NCI-H1105 (cell line): ENCODE results near the gene WDR38.

ENCODE experiments used
- DNase-seq: peaks from one replicate; lab custom pipeline; 2025; lab: John Stamatoyannopoulos, UW

Gene WDR38

DNA sequence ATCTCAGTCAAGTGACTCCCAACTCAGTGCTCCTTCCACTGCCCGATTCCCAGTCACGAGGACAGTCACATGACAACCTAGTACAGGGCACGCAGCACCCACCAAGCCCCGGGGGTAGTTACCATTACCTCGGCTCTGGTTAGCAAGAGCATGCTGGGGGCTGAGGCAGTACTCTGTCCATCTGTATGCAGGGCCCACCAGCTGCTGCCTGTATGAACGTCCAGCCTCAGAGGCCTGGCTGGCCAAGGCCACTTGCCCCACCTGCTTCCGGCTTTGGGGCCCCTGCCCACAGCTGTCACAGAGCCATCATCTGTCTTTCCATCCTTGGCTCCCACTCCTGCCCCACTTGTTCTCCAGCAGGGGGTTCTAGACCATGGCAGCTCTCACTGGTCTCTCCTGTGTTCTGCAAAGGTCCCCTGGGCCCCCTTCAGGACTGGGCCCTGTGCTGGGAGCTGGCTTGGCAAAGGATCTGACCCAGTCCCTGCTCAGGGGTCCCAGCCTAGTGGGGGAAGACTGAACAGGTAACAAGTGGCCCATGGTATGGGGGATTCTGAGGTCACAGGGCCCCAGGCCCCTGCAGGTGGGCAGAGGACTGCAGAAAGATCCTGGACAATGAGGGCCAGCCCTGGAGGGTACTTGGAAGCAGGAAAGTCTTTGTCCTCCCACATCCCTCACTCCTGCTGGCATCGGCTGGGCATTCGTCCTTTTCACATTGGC is 5.2 kb downstream of the WDR38 start:
- DNase-seq: no peak

DNA sequence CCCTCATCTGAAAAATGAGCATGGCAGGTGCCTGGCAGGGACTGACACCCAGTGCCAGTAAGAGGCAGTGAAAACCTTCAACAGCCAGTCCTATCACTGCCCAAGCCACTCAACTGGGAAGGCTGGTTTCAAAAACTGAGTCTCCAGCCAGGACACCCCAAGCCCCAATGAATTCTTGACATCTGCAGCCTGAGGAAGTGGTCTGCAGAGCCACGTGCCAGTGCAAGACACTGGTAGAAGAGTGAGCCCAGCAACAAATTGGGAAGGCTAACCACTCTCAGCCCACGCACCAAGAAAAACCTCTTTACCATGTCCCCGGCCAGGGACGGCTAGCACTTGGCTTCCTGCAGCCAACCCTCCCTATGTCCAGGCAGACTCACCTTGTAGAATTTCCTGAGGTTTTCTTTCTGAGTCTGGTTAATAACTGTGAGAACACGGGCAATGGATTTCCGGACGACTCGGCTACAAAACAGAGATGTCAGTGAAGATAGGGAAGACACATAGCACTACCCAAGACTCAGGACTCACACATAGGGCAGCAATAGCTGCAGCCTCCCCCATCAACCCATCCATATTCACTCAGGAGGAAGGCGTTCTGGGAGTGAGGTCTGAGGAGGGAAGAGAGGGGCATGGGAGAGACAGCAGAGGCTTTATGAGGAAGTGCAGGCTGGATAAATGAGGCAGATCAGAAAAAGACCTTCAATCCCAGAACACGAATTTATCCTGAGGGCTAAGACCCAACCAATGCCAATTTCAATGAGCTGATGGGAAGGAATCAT is 6.7 kb downstream of the WDR38 start:
- no peak for DNase-seq

DNA sequence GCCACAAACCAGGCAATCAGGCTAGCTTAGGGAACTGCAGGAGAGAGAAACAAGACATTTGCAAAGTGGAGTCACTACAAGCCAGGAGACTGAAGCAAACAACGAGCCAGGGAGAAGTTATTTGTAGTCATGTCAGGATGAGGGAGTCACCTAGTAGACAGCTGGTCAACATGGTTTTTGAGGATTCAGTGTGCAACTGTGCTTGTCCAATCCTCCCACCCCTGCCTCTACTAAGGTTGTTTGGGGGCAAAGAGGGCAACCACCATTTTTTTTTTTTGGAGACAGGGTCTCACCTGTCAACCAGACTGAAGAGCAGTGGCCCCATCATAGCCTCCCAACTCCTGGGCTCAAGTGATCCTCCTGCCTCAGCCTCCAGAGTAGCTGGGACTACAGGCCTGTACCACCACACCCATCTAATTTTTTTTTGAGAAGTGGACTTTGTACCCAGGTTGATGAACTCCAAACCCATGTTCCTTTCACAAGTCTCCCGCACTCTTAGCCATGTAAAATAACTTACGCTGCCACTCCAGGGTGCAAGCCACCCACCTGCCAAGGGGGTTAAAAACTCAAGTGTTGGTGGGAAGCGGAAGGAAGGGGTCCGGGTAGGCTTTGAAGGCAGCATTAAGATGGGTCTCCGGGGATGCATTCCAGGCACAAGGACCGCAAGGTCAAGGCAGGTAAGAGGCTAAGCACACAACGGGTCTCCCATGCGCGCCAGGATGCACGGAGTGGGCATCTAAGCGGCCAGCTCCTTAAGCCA is 7.5 kb downstream of the WDR38 start:
- DNase-seq: no peak

DNA sequence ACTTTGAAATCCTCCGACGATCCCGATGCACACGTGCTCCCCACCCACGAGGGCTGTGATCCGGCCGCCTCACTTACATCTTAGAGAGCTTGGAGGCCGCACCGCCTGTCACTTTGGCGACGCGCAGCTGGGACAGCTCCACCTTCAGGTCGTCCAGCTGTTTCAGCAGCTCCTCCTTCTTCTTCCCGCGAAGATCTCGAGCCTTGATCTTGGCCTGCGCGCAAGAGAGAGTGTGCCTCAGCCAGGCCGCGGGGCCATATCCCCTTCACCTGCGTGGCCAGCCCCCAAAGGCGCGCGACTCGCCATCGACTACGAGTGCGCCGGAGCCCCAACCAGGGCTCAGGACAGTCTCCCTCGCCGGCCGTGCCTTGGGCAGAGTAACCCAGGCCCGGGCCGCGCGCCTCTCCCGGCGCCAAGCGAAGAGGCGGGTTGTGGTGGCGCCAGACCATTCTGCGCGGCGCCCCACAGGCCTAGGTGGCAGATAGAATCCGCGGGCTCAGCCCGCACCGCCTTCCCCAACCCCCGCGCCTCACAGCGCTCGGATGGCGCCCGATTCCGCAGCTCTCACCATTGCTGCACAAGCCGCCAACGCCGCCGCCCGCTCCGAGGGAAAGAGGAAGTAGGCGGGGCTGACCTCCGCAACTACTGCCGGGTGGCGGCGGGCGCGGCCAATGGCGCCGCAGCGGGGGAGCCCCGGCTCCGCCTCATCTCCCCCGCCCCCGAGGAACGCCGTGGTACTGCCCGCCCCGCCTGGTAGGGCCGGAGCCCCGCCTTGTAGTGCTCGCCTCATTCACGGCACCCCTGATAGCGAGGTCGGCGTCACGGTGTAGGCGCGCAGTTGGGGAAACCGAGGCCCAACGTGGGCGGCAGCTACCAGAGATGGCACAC is 8.3 kb downstream of the WDR38 start, which contains the start of the genes ARPC5L and RPL35:
TSS of gene ARPC5L (plus strand) at position 789 of the 888 bp plus-strand sequence. CDS start 7,161 bp downstream, outside the sequence.
TSS of gene RPL35 (minus strand) at position 616 of the 888 bp plus-strand sequence. CDS start at position 571, 45 bp downstream.
- DNase-seq: peak; percentile 91

DNA sequence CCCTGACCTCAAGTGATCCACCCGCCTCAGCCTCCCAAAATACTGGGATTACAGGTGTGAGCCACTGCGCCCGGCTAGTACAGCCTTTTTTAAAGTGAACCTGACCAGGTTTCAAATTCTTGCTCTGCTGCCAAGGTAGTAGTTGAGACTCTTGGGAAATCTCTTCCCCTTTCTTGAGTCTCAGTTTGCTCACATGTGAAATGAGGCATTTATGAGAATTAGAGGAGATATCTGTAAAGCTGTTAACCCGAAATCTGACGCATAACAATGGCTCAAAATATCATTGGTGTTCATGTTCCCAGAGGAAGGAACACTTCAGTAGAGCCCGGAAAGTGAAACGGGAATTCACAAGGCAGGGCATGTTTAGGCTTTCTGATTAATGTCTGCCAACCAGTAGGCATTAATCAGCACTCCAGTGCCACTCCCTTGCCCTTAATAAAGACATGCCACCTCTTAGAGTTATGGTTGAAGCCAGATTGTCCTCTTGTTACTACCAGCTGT is 10.2 kb downstream of the WDR38 start:
- DNase-seq: no peak

DNA sequence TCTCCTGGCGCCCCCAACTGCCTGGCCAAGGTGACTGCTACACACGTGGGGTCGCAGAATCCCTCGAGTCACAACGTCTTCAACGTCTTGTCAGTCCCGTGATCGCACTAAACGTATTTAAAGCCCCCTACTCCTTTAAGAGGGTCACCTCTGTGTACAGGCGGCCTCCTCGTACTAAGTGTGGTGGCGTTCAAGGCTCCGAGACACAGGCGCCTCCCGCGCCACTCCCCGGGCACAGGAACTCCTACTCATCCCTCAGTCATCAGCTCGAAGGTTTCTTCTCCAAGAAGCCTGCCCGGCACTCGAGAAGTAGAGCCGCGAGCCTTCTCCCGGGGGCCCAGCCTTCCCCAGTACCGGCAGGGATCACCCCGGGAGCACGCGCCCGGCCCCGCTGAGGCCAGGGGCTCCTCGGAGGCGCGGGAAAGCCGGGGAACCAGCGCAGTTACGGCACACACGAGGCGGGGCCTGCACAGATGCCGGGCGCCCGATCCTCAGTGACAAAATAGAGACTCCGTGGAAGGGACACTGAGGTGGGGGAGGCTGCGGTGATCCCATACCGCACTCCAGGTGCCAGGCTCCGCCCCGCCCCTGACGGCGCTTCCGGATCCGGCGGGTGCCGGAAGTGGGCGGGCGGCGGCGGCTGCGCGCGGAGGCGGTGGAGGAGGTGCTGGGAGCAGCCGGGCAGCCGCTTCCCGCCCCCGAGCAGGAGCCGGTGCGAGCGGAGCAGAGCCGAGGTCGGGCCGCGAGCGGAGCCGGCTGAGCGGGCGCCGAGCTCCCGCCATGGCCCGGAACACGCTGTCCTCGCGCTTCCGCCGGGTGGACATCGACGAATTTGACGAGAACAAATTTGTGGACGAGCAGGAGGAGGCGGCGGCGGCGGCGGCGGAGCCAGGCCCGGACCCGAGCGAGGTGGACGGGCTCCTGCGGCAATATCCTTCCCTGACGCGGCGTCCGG is 15.5 kb downstream of the WDR38 start:
- peak; percentile 71 for DNase-seq

DNA sequence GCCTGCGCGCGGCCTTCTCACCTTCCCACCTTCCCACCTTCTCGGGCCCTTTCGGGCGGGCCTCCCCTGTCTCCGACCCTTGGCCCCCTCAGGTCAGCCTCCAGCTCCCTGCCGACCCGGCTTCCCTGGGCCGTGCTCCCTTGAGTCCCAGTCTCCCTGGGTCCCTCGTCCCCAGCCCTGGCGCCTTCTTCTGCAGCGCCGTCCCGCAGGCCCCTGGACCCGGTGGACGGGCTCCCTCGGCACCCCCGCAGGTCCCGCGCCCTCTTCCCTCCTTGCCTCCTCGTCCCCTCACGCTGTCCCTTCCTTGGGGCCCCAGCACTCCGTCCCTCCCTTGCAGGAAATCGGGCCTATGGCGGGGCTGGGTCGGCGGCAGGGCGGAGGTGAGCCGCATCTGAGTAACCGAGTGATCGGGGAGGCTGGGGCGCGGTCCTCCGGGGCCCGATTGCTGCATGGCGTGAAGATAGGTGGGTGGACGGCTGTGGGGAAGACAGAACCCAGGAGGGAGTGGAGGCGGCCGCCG is 16.3 kb downstream of the WDR38 start:
- DNase-seq: no peak

DNA sequence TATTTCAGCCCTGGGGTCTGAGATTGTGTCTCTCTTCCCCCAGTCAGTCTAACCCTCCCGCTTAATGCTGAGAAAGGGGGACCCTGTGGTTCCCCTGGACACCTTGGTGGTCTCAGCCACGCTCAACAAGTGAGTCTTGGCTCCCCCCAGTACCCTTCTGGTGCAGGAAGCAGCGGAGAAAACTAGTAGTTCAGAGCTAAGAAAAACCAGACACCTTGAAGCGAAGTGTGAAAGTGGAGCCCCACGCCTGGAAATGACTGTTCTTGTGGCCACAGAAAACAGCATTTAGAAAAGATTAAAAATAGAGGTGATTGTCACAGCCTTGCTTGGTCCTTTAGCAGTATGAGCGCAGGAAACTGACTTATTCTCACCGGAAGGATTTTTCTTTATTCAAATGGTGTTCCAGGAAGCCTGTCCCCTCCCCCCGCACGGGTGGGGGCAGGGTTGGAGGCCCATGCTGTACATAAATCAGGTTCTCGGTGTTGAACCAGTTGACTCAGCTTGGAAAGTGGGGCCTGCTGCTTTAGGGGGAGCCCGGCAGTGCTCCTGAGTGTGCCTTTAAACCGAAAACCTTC is 16.8 kb downstream of the WDR38 start:
- DNase-seq: no peak

DNA sequence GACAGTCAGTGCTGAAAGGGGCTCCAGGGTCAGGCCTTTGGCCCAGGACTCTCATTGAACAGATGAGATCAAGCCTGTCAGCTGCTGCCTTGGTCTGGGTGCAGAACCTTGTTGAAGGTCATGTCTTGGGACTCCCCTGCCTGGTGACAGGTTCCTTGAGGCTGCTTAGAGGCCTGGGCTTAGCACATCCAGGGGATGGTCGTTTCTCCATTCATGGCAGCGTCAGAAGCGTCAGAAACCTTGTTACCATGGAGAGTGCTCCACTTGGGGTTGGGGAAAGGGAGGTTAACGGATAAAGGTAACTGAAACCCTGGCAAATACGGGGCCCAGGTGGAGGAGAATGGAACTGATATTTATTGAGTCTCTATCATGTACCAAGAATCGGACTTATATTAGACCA is 17.5 kb downstream of the WDR38 start:
- DNase-seq: no peak

DNA sequence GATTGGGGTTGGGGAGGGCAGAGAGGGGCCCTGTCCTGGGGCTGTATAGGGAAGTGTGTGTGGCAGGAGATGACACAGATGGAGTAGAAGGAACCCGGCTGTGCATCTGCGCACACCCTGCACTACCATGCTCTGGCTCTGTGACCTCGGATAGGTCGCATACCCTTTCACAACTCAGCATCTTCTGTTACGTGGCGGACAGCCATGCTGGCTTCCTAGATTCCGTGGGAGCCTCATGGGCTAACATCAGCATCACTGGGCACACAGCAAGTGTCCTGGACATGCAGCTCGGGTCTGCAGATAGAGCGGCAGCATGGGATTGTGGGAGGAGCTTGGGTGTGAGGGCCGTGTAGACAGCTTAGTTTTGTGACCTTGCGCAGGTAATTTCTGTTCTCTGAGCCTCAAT is 17.9 kb downstream of the WDR38 start:
- DNase-seq: no peak

DNA sequence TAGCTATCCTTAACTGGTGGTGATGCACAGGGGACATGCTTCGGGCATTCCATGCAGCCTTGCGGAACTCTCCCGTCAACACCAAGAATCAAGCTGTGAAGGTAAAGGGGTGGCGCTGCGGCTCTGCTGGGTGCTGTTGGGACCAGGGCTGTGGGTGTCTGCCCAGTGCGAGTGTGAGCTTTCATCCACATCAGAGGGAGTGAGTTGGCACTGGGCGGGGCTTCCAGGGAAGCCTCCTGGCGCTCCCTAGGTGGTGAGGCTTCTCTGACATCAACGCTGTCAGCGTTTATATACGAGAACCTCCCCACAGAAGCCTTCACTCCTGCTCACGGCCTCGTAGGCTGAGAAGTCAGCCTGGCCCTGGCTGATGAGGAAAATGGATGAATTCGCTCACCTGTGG is 20.4 kb downstream of the WDR38 start:
- no peak for DNase-seq

DNA sequence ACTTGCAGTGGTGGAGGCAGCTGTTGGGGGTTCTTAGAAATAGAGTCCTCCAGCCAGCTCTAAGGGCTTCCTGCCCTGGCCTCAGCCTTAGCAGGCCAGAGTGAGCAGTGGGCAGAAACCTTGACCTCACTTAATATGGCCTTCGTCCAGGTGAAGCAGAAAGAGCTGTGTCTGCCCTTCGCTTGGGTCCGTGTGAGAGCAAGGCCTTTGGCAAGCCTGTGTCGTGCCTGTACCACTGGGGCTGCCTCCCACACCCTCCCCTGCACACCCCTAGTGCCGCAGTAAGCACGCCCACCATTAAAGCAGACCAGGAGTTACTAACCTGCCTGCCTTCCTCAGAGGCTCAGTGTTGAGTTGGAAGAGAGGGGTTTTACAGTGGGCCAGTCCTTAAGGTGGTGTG is 22.2 kb downstream of the WDR38 start:
- no peak for DNase-seq

DNA sequence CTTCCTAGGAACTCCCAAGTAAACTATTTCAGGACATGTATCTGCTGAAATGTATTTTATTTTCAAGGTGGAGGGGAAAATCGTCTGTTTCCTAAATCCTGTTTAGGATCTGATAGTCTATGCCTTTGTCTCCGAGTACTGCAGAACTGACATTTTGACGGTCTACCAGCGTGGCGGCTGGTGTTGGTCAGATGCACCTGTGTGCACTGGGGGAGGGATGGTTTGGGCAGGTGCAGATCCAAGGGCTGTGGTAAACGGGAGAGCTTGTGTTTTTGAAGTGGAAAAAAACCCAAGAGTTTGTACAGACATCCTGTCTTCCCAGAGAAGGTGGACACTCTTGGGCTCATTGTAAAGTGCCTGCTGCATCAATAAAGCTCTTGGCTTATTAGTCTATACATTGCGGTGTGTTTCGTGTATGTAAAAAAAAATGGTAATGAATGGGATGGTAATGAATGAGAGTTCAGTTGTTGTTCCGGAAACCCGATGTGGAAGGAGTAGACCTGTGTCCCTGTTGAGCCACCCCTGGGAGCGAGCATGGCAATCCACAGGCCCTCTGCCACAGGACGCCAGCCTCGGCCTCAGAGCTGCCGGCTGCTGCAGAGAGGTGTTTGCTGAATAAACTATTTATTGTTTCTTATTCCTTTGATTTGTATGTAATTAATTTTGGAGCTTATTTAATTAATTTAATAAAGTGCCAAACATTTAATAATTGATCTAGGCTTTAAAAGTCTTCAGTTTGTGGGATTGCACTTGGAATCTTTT is 23.9 kb downstream of the WDR38 start:
- no peak for DNase-seq

DNA sequence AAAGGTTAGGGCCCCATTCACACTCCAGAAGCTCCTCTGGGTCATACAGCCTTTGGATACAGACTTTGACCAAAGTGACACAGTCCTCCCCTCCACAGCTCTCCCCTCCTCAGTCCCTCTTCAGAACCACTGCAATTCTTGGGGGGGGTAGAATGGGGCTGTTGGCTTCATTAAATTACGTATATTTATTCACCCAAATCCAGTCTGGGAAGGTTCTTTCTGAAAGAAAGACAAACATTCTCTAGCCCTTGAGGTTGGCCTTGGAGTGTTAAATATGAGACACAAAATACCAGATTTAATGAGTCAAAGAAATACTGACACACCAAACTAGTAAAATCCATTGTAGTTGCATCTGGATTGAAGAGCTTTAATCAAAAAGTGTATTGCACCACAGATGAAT is 24.8 kb downstream of the WDR38 start:
- no peak for DNase-seq

DNA sequence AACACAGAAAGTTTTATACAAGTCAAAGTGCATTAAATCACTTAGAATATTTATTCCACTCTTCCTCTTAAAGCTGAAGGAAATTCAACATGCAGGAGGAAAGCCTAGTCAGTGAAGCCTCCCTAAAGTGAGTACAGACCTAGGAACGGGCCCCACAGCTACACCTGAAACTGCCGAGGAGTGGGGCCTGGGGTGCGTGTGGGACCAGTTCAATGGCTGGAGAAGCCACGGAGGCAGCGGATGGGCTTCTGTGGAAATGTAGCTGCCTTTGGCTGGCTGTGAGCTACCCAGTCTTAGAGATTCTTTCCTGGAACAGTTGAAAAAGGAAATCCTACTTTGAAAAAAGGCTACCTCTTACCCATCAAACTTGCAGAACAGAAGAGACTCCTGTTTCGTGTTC is 25.3 kb downstream of the WDR38 start:
- DNase-seq: no peak

DNA sequence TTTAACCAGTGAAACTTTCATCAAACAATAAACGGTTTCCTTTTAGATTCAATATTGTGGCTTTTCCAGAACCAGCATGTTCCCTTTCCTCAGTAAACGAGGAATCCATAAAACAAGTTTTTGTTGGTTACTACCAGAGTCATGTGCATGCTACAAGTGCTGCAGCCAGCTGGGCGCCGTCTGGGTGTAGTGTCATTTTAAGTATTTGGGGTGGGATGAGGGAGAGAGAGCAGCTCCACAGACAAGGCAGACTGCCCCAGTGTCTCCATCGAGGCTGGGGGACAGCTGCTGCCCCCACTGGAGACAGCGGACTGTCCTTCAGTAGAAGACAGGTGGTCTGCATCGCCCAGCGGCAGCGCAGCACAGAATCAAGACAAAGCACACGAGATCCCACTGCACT is 26.0 kb downstream of the WDR38 start:
- DNase-seq: no peak

DNA sequence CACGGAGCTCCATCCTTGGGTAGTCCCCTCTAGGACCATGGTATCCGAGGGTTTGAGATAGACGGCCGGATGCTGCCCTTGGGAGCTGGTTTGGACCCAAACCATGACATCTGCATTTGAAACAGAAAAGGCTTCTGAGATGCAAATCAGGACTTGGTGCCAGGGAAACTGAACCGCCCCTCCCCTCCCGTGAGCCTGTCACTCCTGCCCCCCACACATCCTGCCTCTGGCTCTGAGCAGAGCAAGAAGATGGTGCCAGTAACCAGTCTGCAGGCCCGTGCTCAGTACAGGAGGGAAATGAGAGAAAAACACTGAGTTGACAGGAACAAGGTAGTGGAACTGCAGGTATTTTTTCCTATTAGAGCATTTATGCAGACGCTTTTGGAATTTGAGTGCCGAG is 27.2 kb downstream of the WDR38 start:
- DNase-seq: no peak

DNA sequence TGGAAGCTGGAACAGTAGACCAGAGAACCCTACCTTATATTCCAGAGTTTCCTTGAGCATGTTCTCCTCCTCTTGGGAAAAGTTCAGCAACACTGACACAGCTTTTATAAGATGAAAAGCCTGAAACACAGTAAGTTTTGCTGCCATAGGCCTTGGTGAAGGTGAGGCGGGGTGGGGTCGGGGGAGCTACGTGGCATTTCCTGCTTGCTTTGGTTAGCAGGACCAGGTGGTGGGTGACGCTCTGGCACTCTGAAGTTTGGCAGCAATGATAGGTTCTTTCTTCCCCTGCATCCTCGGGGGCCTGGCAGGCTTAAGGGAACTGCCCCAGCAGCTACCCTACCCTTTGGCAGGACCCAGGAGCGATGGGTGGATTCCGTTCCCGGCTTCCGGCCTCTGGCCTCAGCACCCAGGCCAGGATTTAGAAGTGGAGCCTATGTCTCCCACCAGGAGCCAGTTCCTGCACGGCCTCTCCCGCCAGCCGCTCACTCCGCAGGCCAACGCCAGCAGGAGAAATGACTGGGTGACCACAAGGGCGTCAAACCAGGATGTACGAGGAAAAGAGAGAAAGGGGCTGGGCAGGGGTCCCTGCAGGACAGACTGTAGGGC is 28.0 kb downstream of the WDR38 start:
- DNase-seq: no peak
